ENCODE data around the gene RDX.
A peak's percentile ranks its signal among the peaks of the same experiment; 100 is the strongest.
"Not testable (repeated sequence)": the region's sequence is repeated elsewhere in the genome, so short reads cannot be mapped to it uniquely, and the experiment has no call there.

The RDX gene

DNA sequence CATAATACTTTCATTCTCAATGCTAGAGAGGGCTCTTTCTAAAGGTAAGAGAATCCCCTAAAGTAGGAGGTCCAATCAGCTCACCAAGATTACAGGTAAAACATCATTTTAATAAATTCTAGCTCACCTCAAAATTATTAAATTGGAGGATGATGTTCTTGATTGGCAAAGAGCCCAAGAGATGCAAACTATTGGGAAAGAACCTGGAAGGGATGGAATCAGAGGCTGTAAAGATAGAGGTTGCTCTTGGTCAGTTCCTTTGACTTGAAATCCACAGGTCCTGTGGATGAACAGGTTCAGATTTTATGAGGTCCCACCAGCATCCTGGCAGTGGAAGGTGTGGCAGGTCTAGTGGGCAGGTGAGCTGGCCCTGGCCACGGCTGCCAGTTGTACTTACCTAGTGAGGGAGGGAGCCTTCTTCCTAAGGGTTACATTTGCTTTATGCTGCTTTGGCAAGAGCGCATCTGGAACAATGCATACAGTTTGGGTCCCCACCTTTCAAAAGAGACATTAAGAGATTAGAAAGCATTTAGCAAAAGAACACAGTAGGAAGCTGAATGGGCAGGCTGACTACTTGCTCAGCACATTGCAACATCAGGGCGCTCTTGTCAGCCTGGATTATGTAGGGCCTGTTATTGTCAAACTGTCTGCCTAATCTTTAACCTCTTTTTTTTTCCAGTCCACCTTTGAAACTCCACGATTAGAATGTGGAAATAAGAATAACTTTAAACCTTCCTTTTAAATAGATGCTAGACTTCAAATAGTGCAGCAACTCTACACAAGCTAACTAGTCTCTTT is 97.0 kb downstream of the RDX start:
- DNase-seq: no peak

DNA sequence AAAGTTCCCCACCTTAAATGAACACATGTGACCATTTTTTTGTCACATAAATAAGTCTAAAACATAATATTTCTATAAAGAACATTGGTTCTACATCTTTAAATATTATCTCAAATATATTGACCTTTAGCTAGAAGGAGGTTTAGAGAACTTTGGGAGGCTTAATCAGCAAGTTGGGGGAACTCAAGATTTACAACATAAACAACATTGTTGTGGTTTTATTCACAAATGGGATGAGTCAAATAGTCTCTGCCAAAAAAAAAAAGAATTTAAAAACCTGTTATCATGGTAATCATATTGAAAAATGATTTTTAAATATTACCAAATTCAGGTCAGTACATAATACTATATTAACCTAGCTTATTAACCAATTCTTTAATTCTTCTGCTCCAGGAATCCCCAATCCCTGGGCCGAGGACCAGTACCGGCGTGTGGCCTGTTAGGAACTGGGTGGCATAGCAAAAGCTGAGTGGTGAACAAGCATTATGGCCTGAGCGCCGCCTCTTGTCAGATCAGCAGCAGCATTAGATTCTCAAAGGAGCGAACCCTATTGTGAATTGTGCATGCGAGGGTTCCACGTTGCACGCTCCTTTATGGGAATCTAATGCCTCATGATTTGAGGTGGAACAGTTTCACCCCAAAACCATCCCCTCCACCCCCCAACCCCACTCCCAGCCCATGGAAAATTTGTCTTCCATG is 98.2 kb downstream of the RDX start:
- no peak for DNase-seq

DNA sequence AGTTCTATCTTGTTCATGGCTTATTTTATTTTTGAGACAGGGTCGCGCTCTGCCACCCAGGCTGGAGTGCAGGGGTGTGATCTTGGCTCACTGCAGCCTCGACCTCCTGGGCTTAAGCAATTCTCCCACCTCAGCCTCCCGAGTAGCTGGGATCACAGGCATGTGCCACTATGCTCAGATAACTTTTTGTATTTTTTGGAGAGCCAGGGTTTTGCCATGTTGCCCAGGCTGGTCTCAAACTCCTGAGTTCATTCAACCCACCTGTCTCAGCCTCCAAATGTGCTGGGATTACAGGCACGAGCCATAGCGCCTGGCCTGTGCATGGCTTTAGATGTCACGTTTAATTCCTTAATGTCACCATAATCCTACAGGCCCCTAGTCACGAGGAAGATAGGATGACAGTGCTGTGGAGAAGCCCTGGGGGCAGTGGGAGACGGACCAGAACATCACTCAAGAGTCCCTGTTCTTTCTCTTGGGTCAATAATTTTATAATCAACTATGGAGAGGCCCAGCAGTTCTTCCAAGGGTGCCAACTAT is 99.5 kb downstream of the RDX start:
- no peak for DNase-seq

DNA sequence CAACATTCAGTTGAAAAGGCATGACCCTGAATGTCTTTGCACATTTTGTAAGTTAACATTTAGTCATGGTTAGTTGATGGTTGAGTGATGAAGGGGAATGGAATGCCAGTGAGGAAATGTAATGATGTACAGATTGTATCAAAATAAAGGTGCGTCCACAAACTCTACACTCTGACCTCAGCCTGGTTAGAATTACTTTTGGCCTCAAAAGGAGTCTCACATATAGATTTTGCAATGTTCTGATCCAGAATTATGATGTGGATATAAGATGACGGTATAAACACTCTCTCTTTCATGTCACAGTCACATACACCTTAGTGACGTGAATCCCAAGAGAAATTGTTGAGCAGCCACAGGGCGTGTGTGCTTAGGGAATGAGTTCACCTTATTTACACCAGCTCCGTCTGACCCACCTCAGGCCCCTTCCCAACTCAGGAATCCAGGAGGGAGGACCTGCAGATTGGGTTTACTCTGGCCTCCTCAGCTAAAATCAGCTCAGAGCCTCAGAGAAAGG is 100.1 kb downstream of the RDX start:
- no peak for DNase-seq

GRCh38 chr11:110194211-110194766 is 102.1 kb downstream of the RDX start:
- DNase-seq: not testable (repeated sequence)

DNA sequence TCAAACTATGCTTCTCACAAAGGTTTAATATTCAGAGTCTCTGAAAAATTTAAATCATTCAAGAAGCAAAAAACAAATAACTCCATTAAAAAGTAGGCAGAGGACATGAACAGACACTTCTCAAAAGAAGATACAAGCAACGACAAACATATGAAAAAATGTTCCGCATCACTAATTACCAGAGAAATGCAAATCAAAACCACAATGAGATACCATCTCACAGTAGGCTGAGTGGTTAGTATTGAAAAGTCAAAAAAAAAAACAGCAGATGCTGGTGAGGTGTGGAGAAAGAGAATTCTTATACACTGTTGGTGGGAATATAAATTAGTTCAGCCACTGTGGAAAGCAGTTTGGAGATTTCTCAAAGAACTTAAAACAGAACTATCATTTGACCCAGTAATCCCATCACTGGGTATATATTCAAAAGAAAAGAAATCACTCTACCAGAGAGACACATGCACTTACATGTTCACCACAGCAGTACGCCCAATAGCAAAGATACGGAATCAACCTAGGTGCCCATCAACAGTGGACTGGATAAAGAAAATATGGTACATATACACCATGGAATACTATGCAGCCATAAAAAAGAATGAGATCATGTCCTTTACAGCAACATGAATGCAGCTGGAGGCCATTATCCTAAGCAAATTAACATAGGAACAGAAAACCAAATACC is 103.7 kb downstream of the RDX start:
- not testable (repeated sequence) for DNase-seq

DNA sequence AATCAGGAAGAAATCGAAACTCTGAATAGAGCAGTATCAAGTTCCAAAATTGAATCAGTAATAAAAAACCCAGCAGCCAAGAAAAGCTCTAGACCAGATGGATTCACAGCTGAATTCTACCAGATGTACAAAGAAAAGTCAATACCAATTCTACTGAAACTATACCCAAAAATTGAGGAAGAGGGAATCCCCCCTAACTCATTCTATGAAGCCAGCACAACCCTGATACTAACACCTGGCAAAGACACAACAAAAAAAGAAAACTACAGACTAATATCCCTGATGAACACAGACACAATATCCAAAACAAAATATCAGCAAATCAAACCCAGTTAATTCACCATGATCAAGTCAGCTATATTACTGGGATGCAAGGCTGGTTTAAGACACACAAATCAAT is 105.5 kb downstream of the RDX start:
- no peak for DNase-seq

GRCh38 chr11:110187731-110188130 is 108.7 kb downstream of the RDX start:
- no peak for DNase-seq

DNA sequence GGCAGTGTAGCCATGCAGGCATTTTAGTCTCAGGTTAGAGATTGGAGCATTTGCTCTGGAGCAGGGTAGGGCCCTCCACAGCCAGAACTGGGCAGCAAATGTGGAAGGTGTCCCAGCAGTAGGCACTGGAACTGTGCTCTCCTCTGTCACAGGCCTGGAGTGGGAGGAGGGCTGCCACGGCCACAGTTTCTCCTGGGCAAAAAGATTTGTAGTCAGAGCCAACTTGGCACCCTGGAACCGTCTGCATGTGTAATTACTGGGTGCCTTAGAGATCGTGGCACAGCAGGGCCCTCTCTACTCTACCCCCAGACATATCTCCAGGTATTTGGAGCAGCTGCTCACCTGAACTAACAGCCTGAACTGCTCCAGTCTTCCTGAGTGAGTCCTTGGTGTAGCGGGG is 109.5 kb downstream of the RDX start:
- no peak for DNase-seq

GRCh38 chr11:110186456-110186855 is 110.0 kb downstream of the RDX start:
- no peak for DNase-seq

DNA sequence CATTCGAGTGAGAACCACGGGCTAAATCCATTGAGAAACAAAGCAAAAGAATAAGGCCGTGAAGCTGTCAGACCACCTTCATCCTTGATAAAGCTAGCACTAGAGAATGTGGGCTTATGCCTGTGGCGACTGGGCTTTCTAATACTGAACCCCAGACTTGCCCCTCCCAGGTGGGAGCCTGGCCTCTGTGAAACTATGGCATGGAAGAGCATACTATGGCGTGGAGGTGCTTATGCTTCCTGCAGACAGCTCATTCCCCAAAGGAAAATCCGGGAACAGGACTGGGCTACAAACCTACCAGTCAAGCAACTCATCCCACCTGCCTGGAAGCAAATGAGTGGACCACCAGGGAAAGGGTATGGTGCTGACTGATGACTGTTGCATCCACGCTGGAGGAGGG is 110.8 kb downstream of the RDX start:
- no peak for DNase-seq

DNA sequence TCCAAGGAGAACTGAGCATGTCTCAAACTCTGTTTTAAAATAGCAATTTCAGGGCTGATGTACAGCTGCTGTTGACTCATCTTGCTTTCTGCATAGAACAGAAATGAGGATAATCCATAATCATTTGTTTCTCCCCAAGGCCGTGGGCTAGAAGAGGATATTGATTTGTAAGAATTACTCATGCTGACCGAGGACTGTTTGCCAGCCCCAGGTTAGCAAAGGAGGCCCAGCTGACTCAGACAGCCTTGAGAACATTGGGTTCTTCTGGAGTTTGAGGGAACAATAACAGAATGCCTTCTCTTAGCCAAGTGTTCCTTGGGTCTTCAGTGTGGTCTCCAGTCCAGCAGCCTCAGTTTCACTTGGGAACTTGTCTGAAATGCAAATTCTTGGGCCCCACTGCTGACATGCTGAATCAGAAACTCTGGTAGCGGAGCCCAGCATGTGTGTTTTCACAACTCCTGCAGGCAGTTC is 111.3 kb downstream of the RDX start:
- DNase-seq: no peak

DNA sequence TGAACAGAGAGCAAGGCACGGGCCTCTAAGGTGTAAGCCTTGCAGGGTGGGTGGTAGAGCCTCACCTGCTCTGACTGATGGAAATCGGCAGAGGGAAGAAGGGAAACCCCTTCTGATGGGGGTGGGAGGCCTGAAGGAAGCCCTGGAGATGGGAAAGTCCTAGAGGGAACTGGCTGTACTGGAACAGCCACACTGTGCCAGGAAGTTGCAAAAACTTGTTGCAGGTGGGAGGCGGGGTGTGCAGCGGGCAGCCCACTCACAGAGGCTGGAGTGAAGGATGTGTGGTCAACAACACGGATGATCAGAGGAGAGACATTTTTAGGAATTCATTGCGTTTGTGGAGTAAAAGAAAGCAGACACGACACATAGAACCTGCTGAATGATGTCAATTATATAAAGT is 112.0 kb downstream of the RDX start:
- no peak for DNase-seq

- no peak for DNase-seq
Observed at GRCh38 chr11:110182886-110183285, 113.5 kb downstream of the RDX start.

DNA sequence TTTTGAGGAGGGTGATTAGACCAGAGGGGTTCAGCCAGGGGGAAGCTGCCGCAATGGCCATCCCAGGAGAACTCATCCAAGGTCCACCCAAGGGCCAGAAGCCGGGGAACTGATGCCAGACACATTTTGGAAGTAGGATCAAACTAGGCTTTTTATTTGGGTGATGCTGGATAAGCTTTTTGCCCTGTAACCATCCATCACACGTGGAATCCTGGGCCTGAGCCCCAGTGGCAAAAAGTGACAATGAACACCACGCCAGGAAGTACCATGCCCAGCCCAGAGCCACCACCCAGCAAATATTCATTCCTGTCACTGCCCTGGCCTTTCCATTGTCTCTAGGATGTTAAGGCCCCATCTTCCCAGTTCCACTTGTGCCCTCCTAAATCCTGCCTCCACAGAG is 117.3 kb downstream of the RDX start:
- DNase-seq: no peak

DNA sequence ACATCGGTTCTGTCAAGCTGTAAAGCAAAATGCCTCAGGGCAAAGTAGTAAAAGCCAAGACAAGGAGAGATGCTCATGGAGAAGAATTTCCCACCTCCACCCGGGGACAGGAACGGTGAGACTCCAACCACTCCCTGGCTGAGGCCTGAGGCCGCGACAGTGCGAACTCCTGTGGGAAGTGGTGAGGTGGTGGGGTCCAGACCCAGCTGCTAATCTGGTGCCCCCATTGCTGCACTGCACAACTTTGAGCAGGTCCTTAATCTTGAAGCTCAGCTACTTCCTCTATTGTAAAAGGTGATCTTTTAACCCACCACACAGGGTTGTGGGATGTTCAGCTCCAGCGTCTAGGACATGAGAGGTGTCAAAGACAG is 119.3 kb downstream of the RDX start:
- no peak for DNase-seq

DNA sequence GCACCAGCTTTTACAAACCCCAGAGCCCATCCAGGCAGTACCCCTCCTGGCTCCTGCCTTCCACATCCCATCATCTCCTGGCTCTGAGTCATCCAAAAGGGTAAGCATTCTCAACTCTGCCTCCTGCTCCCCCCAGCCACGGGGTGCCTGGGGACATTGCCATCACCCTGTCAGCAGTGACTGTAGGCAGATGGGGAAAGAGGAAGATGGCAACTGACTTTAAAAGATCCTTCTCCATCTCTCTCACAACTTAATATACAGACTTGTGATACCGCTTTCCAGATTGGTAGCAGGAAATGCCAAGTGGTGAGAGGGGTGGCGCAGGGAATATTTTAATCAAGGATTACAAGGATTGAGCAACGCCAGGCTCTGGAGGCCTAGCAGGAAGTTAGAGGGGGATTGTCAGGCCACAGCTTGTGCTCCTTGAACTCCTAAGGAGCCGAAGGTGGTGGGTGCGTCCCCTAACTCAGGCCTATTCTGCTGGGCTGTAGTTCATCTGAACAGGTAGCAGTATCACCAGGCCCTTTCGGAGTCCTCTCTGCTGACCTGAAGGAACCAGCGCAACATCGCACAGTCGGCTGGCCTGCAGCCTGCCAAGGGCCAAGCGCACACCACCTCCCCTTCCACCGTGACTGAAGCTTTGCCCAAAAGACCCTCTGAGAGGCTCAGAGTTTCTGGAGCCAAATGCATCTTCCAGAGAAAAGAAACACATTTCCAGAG is 119.9 kb downstream of the RDX start:
- DNase-seq: no peak

GRCh38 chr11:110174645-110175310 is 121.6 kb downstream of the RDX start:
- no peak for DNase-seq

GRCh38 chr11:110173811-110174644 is 122.4 kb downstream of the RDX start:
- peak in 1 of 2 experiments; percentile 7 for DNase-seq

DNA sequence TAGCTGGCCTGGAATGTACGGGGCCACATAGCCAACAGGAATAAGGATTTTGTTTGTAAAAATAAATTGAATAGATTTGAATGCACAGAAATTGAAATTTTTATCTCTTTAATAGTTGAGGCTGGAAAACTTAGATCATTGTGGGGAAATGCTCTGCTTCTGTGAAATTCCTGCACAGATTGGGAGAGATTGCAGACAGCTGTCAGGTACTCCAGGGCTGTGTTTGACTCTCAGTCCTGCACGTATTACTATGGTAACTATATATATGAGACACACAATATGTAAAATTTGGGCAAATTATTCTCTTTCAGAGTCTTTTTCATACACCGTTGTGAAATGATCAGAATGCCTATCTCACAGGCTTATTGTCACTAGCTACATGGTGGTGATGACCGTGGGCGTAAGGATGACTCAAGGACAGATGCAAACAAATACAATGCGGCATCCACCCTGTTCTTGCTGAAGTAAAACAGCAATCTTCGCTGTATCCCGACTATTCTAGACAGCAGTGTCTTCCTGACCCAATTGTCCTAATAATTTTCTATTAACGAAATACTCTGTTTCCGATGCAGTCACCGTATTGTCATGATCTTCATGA is 123.8 kb downstream of the RDX start:
- DNase-seq: no peak
